ENCODE data around the gene ABAT.

- TF ChIP-seq, protein P1, sequence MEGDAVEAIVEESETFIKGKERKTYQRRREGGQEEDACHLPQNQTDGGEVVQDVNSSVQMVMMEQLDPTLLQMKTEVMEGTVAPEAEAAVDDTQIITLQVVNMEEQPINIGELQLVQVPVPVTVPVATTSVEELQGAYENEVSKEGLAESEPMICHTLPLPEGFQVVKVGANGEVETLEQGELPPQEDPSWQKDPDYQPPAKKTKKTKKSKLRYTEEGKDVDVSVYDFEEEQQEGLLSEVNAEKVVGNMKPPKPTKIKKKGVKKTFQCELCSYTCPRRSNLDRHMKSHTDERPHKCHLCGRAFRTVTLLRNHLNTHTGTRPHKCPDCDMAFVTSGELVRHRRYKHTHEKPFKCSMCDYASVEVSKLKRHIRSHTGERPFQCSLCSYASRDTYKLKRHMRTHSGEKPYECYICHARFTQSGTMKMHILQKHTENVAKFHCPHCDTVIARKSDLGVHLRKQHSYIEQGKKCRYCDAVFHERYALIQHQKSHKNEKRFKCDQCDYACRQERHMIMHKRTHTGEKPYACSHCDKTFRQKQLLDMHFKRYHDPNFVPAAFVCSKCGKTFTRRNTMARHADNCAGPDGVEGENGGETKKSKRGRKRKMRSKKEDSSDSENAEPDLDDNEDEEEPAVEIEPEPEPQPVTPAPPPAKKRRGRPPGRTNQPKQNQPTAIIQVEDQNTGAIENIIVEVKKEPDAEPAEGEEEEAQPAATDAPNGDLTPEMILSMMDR (conservative IDR thresholded peaks at IDR 0.05; ENCODE audit: low read depth, low read length), result no peak
- TF ChIP-seq EZH2 (IDR thresholded peaks at IDR 0.05; ENCODE audit: borderline replicate concordance, low read depth, low read length, poor library complexity, severe bottlenecking), result no peak
Observed at GRCh38 chr16:8818504-8819270, 144.3 kb downstream of the ABAT start.
